ENCODE results near the gene AMBRA1. TPM values are rescaled to one million over a fixed set of nuclear protein-coding genes. Genes with fewer than 3 reads are reported as not detected.
"Not testable (repeated sequence)": the region's sequence is repeated elsewhere in the genome, so short reads cannot be mapped to it uniquely, and the experiment has no call there.

Gene AMBRA1
- total RNA-seq, 2 experiments from 2014 or later, result 24.6 to 30.7 TPM

DNA sequence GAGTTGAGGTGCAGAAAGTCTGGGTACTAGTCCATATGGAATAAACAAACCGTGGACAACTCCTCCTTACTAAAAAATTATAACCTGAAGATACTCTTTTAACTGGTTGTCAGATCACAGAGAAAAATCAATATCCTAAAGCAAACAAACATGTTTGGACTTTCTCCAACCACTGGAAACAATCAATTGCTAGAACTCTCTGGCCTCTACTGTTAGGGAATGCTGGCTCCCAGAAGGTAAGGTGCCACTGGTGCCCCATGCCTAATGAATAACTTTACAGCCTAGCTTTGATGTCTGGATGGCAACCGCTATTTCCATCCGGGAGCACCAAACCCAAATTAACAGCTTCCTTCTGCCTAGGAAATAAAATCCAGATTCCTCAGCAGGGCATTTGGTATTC lies 74.5 kb downstream of the AMBRA1 start:
- Histone ChIP-seq H3K79me2 (ENCODE audit: insufficient read depth, low read depth, low read length) (peaks cover 22% of the 10 kb centered on the region; the same call in 1 of the 2 replicates), H3K9me2 (ENCODE audit: insufficient read depth, low read length) (no peaks in the 10 kb centered on the region), H3K27ac (ENCODE audit: low read depth, low read length, poor library complexity, severe bottlenecking) (no peak overlapping the region), H4K20me1 (ENCODE audit: insufficient read depth, low read length) (peaks cover 15% of the 10 kb centered on the region; the same call in 1 of the 2 replicates), H3K36me3 (ENCODE audit: insufficient read depth, low read length) (0 out of 2 replicates have a peak, but pooled peaks cover 2% of the 10 kb centered on the region), H2AFZ (ENCODE audit: low read length) (no peak overlapping the region), H3K4me2 (ENCODE audit: low read length) (no peak overlapping the region), H3K9me3 (ENCODE audit: low read length) (no peaks in the 10 kb centered on the region), H3K4me1 (ENCODE audit: insufficient read depth, low read length, poor library complexity, severe bottlenecking) (peaks cover 7% of the 10 kb centered on the region), H3K4me3 (ENCODE audit: low read depth, low read length, poor library complexity, severe bottlenecking) (no peak overlapping the region)
- no TSS peak for BruUV-seq (replicated peaks)
- intact Hi-C loops (cut with micrococcal nuclease; ENCODE audit: unreplicated experiment), result no loop called here
- TF ChIP-seq, protein P1, sequence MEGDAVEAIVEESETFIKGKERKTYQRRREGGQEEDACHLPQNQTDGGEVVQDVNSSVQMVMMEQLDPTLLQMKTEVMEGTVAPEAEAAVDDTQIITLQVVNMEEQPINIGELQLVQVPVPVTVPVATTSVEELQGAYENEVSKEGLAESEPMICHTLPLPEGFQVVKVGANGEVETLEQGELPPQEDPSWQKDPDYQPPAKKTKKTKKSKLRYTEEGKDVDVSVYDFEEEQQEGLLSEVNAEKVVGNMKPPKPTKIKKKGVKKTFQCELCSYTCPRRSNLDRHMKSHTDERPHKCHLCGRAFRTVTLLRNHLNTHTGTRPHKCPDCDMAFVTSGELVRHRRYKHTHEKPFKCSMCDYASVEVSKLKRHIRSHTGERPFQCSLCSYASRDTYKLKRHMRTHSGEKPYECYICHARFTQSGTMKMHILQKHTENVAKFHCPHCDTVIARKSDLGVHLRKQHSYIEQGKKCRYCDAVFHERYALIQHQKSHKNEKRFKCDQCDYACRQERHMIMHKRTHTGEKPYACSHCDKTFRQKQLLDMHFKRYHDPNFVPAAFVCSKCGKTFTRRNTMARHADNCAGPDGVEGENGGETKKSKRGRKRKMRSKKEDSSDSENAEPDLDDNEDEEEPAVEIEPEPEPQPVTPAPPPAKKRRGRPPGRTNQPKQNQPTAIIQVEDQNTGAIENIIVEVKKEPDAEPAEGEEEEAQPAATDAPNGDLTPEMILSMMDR (conservative IDR thresholded peaks at IDR 0.05; ENCODE audit: low read length), result no peak
- no peak for TF ChIP-seq EZH2phosphoT487 (IDR thresholded peaks at IDR 0.05; ENCODE audit: borderline replicate concordance, low read depth, low read length)
- no peak for DNase-seq (ENCODE audit: low spot score)
- POLR2A ChIA-PET, result no interaction called here
- CTCF ChIA-PET (ENCODE audit: unreplicated experiment), result no interaction called here

DNA sequence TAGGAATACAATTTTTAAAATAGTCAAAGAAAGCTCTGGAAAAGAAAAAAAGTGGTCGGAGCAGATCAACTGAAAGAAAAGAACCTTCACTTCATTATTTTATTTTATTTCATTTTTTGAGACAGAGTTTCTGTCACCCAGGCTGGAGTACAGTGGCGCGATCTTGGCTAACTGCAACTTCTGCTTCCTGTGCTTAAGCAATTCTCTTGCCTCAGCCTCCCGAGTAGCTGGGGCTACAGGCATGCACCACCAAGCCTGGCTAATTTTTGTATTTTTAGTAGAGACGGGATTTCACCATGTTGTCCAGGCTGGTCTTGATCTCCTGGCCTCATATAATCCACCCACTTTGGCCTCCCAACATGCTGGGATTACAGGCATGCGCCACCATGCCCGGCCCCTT lies 74.9 kb downstream of the AMBRA1 start:
- H3K4me3 ChIP-seq (ENCODE audit: low read depth, low read length, poor library complexity, severe bottlenecking); DNase-seq (ENCODE audit: low spot score); H3K9me2 ChIP-seq (ENCODE audit: insufficient read depth, low read length); H3K27ac ChIP-seq (ENCODE audit: low read depth, low read length, poor library complexity, severe bottlenecking); H3K4me2 ChIP-seq (ENCODE audit: low read length); H3K9me3 ChIP-seq (ENCODE audit: low read length); CTCF ChIA-PET (ENCODE audit: unreplicated experiment); H3K4me1 ChIP-seq (ENCODE audit: insufficient read depth, low read length, poor library complexity, severe bottlenecking); BruUV-seq (replicated peaks); H2AFZ ChIP-seq (ENCODE audit: low read length); H3K36me3 ChIP-seq (ENCODE audit: insufficient read depth, low read length); intact Hi-C loops (cut with micrococcal nuclease; ENCODE audit: unreplicated experiment): not testable (repeated sequence)
- H3K79me2 ChIP-seq (ENCODE audit: insufficient read depth, low read depth, low read length), result peaks cover 22% of the 10 kb centered on the region; the same call in 1 of the 2 replicates
- peaks cover 15% of the 10 kb centered on the region; the same call in 1 of the 2 replicates for H4K20me1 ChIP-seq (ENCODE audit: insufficient read depth, low read length)
- POLR2A ChIA-PET, result interaction anchor here (0.7 kb wide), 2 partner anchors 14 to 131 kb away, joined by 4 to 8 read pairs; no protein-coding TSS in a partner anchor

DNA sequence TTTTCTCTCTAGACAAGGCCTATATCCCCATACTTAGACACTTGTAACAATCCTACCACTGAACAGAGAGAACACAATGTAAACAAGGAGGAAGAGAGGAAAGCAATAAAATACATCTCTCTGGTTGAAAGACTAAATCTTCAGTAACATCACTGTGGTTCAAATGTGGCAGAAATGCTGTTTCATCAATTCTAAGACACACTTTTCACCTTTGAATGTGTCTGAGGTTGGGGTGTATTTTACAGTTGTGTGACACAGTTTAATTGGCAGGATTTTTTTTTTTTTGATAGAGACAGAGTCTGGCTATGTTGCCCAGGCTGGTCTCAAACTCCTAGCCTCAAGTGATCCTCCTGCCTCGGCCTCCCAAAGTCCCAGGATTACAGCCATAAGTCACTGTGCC lies 79.5 kb downstream of the AMBRA1 start:
- Histone ChIP-seq H3K9me2 (ENCODE audit: insufficient read depth, low read length) (no peaks in the 10 kb centered on the region), H3K4me3 (ENCODE audit: low read depth, low read length, poor library complexity, severe bottlenecking) (no peak overlapping the region), H3K36me3 (ENCODE audit: insufficient read depth, low read length) (peaks cover 7% of the 10 kb centered on the region; the same call in 1 of the 2 replicates), H2AFZ (ENCODE audit: low read length) (no peak overlapping the region), H3K4me2 (ENCODE audit: low read length) (no peak overlapping the region), H3K27ac (ENCODE audit: low read depth, low read length, poor library complexity, severe bottlenecking) (no peak overlapping the region), H3K9me3 (ENCODE audit: low read length) (no peaks in the 10 kb centered on the region), H3K4me1 (ENCODE audit: insufficient read depth, low read length, poor library complexity, severe bottlenecking) (no peaks in the 10 kb centered on the region), H4K20me1 (ENCODE audit: insufficient read depth, low read length) (no peaks in the 10 kb centered on the region), H3K79me2 (ENCODE audit: insufficient read depth, low read depth, low read length) (no peaks in the 10 kb centered on the region)
- TF ChIP-seq, protein P1 (conservative IDR thresholded peaks at IDR 0.05; ENCODE audit: low read length), result no peak
- TF ChIP-seq EZH2phosphoT487 (IDR thresholded peaks at IDR 0.05; ENCODE audit: borderline replicate concordance, low read depth, low read length), result no peak
- ChIA-PET CTCF (ENCODE audit: unreplicated experiment) (no interaction called here), POLR2A (no interaction called here)
- intact Hi-C loops (cut with micrococcal nuclease; ENCODE audit: unreplicated experiment), result no loop called here
- no TSS peak for BruUV-seq (replicated peaks)
- no peak for DNase-seq (ENCODE audit: low spot score)
